HepG2 (cell line): ENCODE results near the gene B3GAT3. TPM values are rescaled to one million over a fixed set of nuclear protein-coding genes. Genes with fewer than 3 reads are reported as not detected.

Source experiments
- AGO2 ChIP-seq: fragments of 200-400 bp; formaldehyde crosslinking; optimal IDR thresholded peaks from 2 replicates; pipeline ENCODE3; 2017; ENCODE audit warnings: mild to moderate bottlenecking, low read depth, low read length, moderate library complexity
- ELF1 ChIP-seq: sonication (generic); formaldehyde crosslinking; IDR thresholded peaks from 2 replicates; pipeline ENCODE4 v1.4.0; 2020; ENCODE audit warnings: missing genetic modification reagents
- HCFC1 ChIP-seq: fragments of 150-350 bp; IDR thresholded peaks from 2 replicates; pipeline ENCODE4 v1.6.1; 2014; ENCODE audit warnings: low read depth, low read length
- JDP2 ChIP-seq: sonication (generic); formaldehyde crosslinking; IDR thresholded peaks from 2 replicates; pipeline ENCODE4 v1.8.1; 2022; ENCODE audit warnings: missing genetic modification reagents, borderline replicate concordance
- KLF9 ChIP-seq: IDR thresholded peaks from 2 replicates; pipeline ENCODE4 v1.6.1; 2016; ENCODE audit warnings: low read depth
- MTA3 ChIP-seq: sonication (generic); formaldehyde crosslinking; IDR thresholded peaks from 2 replicates; pipeline ENCODE4 v1.4.0; 2020; ENCODE audit warnings: missing genetic modification reagents
- MTF1 ChIP-seq: sonication (generic); formaldehyde crosslinking; IDR thresholded peaks from 2 replicates; pipeline ENCODE4 v1.5.0; 2020; ENCODE audit warnings: missing genetic modification reagents
- NFIB ChIP-seq: sonication (generic); formaldehyde crosslinking; IDR thresholded peaks from 2 replicates; pipeline ENCODE4 v1.9.0; 2021; ENCODE audit warnings: missing genetic modification reagents, mild to moderate bottlenecking, borderline replicate concordance
- REPIN1 ChIP-seq: sonication (generic); formaldehyde crosslinking; IDR thresholded peaks from 2 replicates; pipeline ENCODE4 v1.8.0; 2022; ENCODE audit warnings: missing genetic modification reagents, low read depth, mild to moderate bottlenecking, borderline replicate concordance
- RNF2 ChIP-seq: fragments of 450-650 bp; conservative IDR thresholded peaks from 2 replicates; pipeline ENCODE4 v1.6.1; 2016; ENCODE audit warnings: low read depth
- RXRA ChIP-seq: sonication (generic); formaldehyde crosslinking; IDR thresholded peaks from 2 replicates; pipeline ENCODE4 v1.5.1; 2020; ENCODE audit warnings: missing genetic modification reagents
- SCMH1 ChIP-seq: sonication (generic); formaldehyde crosslinking; IDR thresholded peaks from 2 replicates; pipeline ENCODE4 v1.9.0; 2021; ENCODE audit warnings: missing genetic modification reagents, mild to moderate bottlenecking, borderline replicate concordance
- SMARCC2 ChIP-seq: fragments of 450-650 bp; IDR thresholded peaks from 2 replicates; pipeline ENCODE4 v1.6.1; 2017; ENCODE audit warnings: antibody characterized with exemption, mild to moderate bottlenecking
- THAP7 ChIP-seq: sonication (generic); formaldehyde crosslinking; IDR thresholded peaks from 2 replicates; pipeline ENCODE4 v1.8.1; 2023; ENCODE audit warnings: mild to moderate bottlenecking, missing genetic modification reagents
- XRCC5 ChIP-seq: fragments of 200-400 bp; formaldehyde crosslinking; optimal IDR thresholded peaks from 2 replicates; pipeline ENCODE3; 2017; ENCODE audit warnings: mild to moderate bottlenecking, low read length
- ZFP82 ChIP-seq: sonication (generic); formaldehyde crosslinking; IDR thresholded peaks from 2 replicates; pipeline ENCODE4 v1.5.1; 2020; ENCODE audit warnings: mild to moderate bottlenecking, missing genetic modification reagents, borderline replicate concordance
- ZNF10 ChIP-seq: sonication (generic); formaldehyde crosslinking; IDR thresholded peaks from 2 replicates; pipeline ENCODE4 v1.4.0; 2020; ENCODE audit warnings: mild to moderate bottlenecking, low read depth, missing genetic modification reagents, borderline replicate concordance
- ZNF382 ChIP-seq: sonication (generic); formaldehyde crosslinking; IDR thresholded peaks from 2 replicates; pipeline ENCODE4 v1.5.0; 2020; ENCODE audit warnings: missing genetic modification reagents, mild to moderate bottlenecking, borderline replicate concordance
- ZNF446 ChIP-seq: sonication (generic); formaldehyde crosslinking; IDR thresholded peaks from 2 replicates; pipeline ENCODE4 v1.5.0; 2020; ENCODE audit warnings: mild to moderate bottlenecking, missing genetic modification reagents
- ZNF720 ChIP-seq: sonication (generic); formaldehyde crosslinking; IDR thresholded peaks from 2 replicates; pipeline ENCODE4 v1.4.0; 2020; ENCODE audit warnings: missing genetic modification reagents
- ZNF761 ChIP-seq: sonication (generic); formaldehyde crosslinking; conservative IDR thresholded peaks from 2 replicates; pipeline ENCODE4 v1.4.0; 2020; ENCODE audit warnings: mild to moderate bottlenecking, missing genetic modification reagents
- polyA plus RNA-seq, 8 experiments: library from polyadenylated mRNA; depleted of rRNA in 3 of 8; stranded (reverse) in 7 of 8; unstranded in 1 of 8; fragments of >200 nt; fragmentation: Illumina TruSeq in 4 of 8; extraction: Trizol in 4 of 8; gene quantifications; 2 replicates each; pipeline versions ENCODE4 v1.2.1 to v1.2.3, GENCODE V29; 2011 to 2016; ENCODE audit warnings: low read depth in 4 of 8, missing spikeins in 1 of 8, mixed read lengths in 1 of 8; ENCODE audit not compliant: insufficient read depth in 1 of 8
- total RNA-seq, 5 experiments: library from RNA; depleted of rRNA; stranded (reverse); fragments of >200 nt; fragmentation: Illumina TruSeq; extraction: Trizol; gene quantifications; 2 replicates each; pipeline ENCODE4 v1.2.3, GENCODE V29; 2016; ENCODE audit warnings: low read depth in 1 of 5
- TF ChIP-seq, protein P1 (sequence below): sonication (generic); formaldehyde crosslinking; IDR thresholded peaks from 2 replicates; pipeline ENCODE4 v1.8.0; 2022; ENCODE audit warnings: low read depth, missing genetic modification reagents
- TF ChIP-seq, protein P2 (sequence below): sonication (generic); formaldehyde crosslinking; IDR thresholded peaks from 2 replicates; pipeline ENCODE4 v1.5.0; 2020; ENCODE audit warnings: missing genetic modification reagents
- TF ChIP-seq, protein P3 (sequence below): sonication (generic); formaldehyde crosslinking; IDR thresholded peaks from 2 replicates; pipeline ENCODE4 v1.4.0; 2020; ENCODE audit warnings: missing genetic modification reagents, mild to moderate bottlenecking, borderline replicate concordance

The B3GAT3 gene
- total and polyA plus RNA-seq, 2 of the 13 experiments (the other 11 are each of a cell fraction or from before 2014, with no cell fraction given), result 21.3 to 26.1 TPM

DNA sequence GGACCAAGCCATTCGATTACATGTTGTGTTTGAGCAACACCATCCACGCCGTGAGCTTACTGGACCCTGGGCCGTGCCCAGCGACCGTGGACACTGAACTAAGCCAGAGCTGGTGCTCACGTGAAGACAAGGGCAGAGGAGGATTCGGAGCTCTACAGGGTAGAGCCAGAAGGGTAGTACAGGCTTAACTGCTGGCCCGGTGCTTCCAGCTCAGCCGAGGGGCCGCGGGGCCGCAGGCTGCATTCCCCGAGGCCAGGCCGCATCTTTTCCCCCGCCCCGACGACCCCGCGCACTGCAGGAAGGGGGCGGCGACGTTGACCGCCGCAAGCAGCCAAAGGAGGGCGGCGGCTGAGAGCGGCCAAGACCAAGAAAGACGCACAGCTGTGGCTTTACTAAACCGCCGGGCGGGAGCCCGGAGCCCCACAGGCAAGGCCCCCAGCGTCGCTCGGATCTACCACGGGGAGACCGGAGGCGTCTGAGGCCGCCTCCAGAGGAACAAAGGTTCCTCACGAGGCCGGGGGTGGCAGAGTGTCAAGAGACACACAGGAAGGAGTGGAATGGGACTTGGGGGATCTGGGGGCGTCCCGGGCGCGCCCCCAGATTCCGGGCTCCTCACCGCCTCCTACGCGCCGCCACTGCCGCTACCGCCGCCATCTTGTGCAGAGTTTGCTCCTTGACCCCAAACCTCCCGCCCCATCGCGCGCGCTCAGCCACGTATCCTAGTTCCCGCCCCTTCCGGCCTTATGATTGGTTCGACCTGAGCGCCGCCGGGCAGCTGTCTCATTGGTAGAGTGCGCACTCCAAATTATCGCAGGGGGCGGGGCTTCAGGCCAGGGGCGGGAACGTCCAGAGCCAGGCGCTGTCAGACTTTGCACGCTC is 24.4 kb upstream of the B3GAT3 start, which contains the start of gene GANAB (continued):
- TF ChIP-seq THAP7 (CRISPR knock-in tag) (0 out of 2 replicates have a peak, but pooled peaks have one; percentile 48), HCFC1 (peak; percentile 30; the same call in 1 of the 2 replicates), ZNF10 (no peak), REPIN1 (CRISPR knock-in tag) (peak; percentile 38; the same call in 1 of the 2 replicates), AGO2 (peak; percentile 97), SMARCC2 (no peak), ZNF446 (no peak), KLF9 (no peak), SCMH1 (CRISPR knock-in tag) (no peak), JDP2 (CRISPR knock-in tag) (no peak), NFIB (CRISPR knock-in tag) (no peak), XRCC5 (peak; percentile 31), MTF1 (no peak), ZNF382 (no peak), ZNF720 (CRISPR knock-in tag) (no peak), RNF2 (no peak), RXRA (CRISPR knock-in tag) (no peak; the same call in none of the 2 replicates), ZFP82 (CRISPR knock-in tag) (peak; percentile 85), MTA3 (CRISPR knock-in tag) (no peak), ELF1 (peak; percentile 48; the same call in 1 of the 2 replicates), ZNF761 (CRISPR knock-in tag) (0 out of 2 replicates have a peak, but pooled peaks have one; percentile 67)
- TF ChIP-seq, protein P1, sequence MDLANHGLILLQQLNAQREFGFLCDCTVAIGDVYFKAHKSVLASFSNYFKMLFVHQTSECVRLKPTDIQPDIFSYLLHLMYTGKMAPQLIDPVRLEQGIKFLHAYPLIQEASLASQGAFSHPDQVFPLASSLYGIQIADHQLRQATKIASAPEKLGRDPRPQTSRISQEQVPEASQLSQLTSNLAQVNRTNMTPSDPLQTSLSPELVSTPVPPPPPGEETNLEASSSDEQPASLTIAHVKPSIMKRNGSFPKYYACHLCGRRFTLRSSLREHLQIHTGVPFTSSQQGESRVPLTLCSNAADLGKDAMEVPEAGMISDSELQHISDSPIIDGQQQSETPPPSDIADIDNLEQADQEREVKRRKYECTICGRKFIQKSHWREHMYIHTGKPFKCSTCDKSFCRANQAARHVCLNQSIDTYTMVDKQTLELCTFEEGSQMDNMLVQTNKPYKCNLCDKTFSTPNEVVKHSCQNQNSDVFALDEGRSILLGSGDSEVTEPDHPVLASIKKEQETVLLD (CRISPR knock-in tag), result peak; percentile 54; the same call in 1 of the 2 replicates
- TF ChIP-seq, protein P2, sequence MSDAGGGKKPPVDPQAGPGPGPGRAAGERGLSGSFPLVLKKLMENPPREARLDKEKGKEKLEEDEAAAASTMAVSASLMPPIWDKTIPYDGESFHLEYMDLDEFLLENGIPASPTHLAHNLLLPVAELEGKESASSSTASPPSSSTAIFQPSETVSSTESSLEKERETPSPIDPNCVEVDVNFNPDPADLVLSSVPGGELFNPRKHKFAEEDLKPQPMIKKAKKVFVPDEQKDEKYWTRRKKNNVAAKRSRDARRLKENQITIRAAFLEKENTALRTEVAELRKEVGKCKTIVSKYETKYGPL, result no peak
- TF ChIP-seq, protein P3, sequence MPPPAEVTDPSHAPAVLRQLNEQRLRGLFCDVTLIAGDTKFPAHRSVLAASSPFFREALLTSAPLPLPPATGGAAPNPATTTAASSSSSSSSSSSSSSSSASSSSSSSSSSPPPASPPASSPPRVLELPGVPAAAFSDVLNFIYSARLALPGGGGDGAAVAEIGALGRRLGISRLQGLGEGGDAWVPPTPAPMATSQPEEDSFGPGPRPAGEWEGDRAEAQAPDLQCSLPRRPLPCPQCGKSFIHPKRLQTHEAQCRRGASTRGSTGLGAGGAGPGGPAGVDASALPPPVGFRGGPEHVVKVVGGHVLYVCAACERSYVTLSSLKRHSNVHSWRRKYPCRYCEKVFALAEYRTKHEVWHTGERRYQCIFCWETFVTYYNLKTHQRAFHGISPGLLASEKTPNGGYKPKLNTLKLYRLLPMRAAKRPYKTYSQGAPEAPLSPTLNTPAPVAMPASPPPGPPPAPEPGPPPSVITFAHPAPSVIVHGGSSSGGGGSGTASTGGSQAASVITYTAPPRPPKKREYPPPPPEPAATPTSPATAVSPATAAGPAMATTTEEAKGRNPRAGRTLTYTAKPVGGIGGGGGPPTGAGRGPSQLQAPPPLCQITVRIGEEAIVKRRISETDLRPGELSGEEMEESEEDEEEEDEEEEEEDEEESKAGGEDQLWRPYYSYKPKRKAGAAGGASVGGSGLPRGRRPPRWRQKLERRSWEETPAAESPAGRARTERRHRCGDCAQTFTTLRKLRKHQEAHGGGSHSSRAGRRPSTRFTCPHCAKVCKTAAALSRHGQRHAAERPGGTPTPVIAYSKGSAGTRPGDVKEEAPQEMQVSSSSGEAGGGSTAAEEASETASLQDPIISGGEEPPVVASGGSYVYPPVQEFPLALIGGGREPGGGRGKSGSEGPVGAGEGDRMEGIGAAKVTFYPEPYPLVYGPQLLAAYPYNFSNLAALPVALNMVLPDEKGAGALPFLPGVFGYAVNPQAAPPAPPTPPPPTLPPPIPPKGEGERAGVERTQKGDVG (CRISPR knock-in tag), result no peak
